ENCODE data around the gene ADAD1. TPM values are rescaled to one million over a fixed set of nuclear protein-coding genes. Genes with fewer than 3 reads are reported as not detected.
A peak's percentile ranks its signal among the peaks of the same experiment; 100 is the strongest.

ADAD1 gene
- total and polyA plus RNA-seq, 3 donors from 2014 or later: 97.2 to 193 (median 154) TPM

DNA sequence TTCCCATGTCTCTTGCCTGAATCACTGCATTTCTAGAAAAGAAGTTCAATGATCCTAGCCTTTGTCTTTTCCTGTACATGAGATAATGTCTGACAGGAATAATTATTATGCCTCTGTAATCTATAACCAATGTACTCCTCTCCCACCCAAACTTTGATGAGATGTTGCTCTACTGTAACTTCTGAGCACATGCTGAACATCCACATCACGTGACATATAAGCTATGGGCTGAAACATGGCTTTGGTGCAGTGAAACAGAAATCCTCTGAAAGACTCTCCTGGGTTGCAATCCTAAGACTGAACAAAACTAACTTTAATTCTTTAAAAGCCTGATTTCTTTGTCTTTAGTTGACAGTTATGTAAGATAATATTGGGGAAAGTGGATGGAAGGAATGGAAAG is 1.5 kb upstream of the ADAD1 start:
- Histone ChIP-seq H3K27me3 (no peaks in the 10 kb centered on the region), H3K27ac (no peak overlapping the region), H3K9me3 (no peaks in the 10 kb centered on the region), H3K4me3 (no peak overlapping the region), H3K4me1 (no peaks in the 10 kb centered on the region), H3K36me3 (ENCODE audit: low read depth, missing control alignments) (no peaks in the 10 kb centered on the region)
- no peak for TF ChIP-seq CTCF (IDR thresholded peaks at IDR 0.05)
- TF ChIP-seq POLR2A (IDR thresholded peaks at IDR 0.05): no peak
- DNase-seq: no peak
- intact Hi-C loops (cut with DNase I; ENCODE audit: low total_unique reads): no loop called here
- WGBS, 2 donors: 58 to 71% methylated on average over 1 of the region's 1 CpG

GRCh38 chr4:122379239-122379638 is 428 bp downstream of the ADAD1 start:
- intact Hi-C loops (cut with DNase I; ENCODE audit: low total_unique reads): no loop called here
- no peaks in the 10 kb centered on the region for H3K4me1 ChIP-seq
- 65 to 74% methylated on average over 44 of the region's 44 CpGs for WGBS, 2 donors
- no peaks in the 10 kb centered on the region for H3K27me3 ChIP-seq
- H3K36me3 ChIP-seq (ENCODE audit: low read depth, missing control alignments): no peaks in the 10 kb centered on the region
- H3K27ac ChIP-seq: peak overlapping the region in 1 of 2 donors; percentile 44
- TF ChIP-seq POLR2A (IDR thresholded peaks at IDR 0.05): no peak
- no peak for TF ChIP-seq CTCF (IDR thresholded peaks at IDR 0.05)
- DNase-seq: peak; percentile 65
- peak overlapping the region; percentile 47 to 57 for H3K4me3 ChIP-seq
- no peaks in the 10 kb centered on the region for H3K9me3 ChIP-seq

DNA sequence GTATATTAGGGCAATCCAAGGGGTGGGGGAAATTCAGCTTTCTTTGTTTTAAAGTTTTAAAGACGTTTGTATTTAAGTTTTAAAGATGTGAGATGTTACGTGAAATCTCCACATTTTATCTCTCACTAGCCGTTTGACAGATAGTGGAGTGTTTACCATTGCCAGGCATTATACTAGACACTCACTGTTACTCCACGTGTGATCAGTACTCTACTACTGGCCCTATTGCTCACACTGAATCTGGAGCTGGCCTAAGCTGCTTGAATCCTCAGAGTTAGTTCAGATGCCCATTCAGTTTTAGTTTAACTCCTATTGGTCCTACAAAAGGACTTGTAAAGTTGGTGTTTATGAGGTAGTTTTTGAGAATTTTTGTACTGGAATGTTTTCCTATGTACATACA is 4.5 kb downstream of the ADAD1 start:
- Histone ChIP-seq H3K9me3 (no peaks in the 10 kb centered on the region), H3K27me3 (no peaks in the 10 kb centered on the region), H3K4me3 (no peak overlapping the region), H3K36me3 (ENCODE audit: low read depth, missing control alignments) (no peaks in the 10 kb centered on the region), H3K27ac (no peak overlapping the region), H3K4me1 (no peaks in the 10 kb centered on the region)
- 59 to 63% methylated on average over 4 of the region's 4 CpGs for WGBS, 2 donors
- intact Hi-C loops (cut with DNase I; ENCODE audit: low total_unique reads): no loop called here
- DNase-seq: no peak
- TF ChIP-seq POLR2A (IDR thresholded peaks at IDR 0.05): no peak
- no peak for TF ChIP-seq CTCF (IDR thresholded peaks at IDR 0.05)

GRCh38 chr4:122384245-122384644 is 5.4 kb downstream of the ADAD1 start:
- Histone ChIP-seq H3K27me3 (no peaks in the 10 kb centered on the region), H3K4me3 (no peak overlapping the region), H3K27ac (no peak overlapping the region), H3K4me1 (no peaks in the 10 kb centered on the region), H3K36me3 (ENCODE audit: low read depth, missing control alignments) (no peaks in the 10 kb centered on the region), H3K9me3 (no peaks in the 10 kb centered on the region)
- no peak for DNase-seq
- WGBS, 2 donors: 64 to 73% methylated on average over 2 of the region's 2 CpGs
- TF ChIP-seq CTCF (IDR thresholded peaks at IDR 0.05): no peak
- no peak for TF ChIP-seq POLR2A (IDR thresholded peaks at IDR 0.05)
- intact Hi-C loops (cut with DNase I; ENCODE audit: low total_unique reads): no loop called here

DNA sequence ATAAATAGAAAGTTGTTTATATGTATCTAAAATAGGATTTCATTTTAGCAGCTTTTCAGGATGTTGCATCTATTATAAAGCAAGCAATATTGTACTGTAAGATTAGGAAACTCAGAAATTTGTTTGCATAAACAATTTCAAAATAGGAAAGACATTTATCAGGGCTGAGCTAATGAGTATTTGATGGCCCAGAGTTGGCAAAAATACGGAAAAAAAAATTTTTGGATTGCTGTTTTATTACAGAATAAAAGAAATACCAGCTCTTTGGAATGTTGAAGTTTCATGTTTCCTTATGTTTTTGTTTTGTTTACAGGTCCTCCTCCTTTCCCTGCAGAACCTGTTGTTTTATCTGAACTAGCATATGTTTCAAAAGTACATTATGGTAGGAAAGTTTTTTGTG is 14.5 kb downstream of the ADAD1 start:
- Histone ChIP-seq H3K27ac (no peak overlapping the region), H3K27me3 (no peaks in the 10 kb centered on the region), H3K4me3 (no peak overlapping the region), H3K36me3 (ENCODE audit: low read depth, missing control alignments) (no peaks in the 10 kb centered on the region), H3K9me3 (no peaks in the 10 kb centered on the region), H3K4me1 (no peaks in the 10 kb centered on the region)
- 59 to 71% methylated on average over 1 of the region's 1 CpG for WGBS, 2 donors
- no peak for DNase-seq
- intact Hi-C loops (cut with DNase I; ENCODE audit: low total_unique reads): no loop called here
- TF ChIP-seq POLR2A (IDR thresholded peaks at IDR 0.05) (no peak), CTCF (IDR thresholded peaks at IDR 0.05) (no peak)
